SH-SY5Y (cell line): ENCODE measurements around the gene NBEA.

Experiments used
- GATA2 ChIP-seq: IDR thresholded peaks from 2 replicates; pipeline ENCODE4 v1.6.1; 2011; ENCODE audit warnings: mild to moderate bottlenecking, low read depth, low read length
- GATA3 ChIP-seq: IDR thresholded peaks from 2 replicates; pipeline ENCODE4 v1.6.1; 2011; ENCODE audit warnings: low read depth, mild to moderate bottlenecking, low read length, moderate library complexity

DNA sequence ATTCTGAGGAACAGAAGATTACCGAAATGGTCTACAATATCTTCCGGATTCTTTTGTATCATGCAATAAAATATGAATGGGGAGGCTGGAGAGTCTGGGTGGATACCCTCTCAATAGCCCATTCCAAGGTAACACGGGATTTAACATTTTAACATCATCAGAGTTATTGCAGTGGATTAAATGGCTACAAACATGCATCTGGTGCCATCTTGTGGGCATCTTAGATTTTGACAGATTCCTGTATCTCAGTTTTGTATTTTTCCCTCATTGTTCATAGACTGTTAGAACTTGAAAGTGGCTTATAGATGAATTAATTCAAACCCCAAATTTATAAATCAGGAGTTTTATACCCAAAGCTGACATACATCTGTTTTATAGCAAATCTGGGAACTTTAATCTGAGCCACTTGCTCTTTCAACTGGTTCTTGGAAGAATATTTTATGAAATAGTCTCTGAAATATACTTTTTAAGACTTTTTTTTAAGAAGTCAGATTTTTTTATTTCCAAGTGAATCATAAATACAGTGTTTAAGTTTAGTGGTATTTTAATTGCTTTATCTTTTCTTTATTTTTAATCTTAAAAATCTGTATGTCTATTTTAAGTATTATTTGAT is 215.2 kb downstream of the NBEA start:
- TF ChIP-seq GATA3, result no peak
- TF ChIP-seq GATA2, result no peak
